COLO668 (cell line): ENCODE data around the gene GANAB.
"Not testable (repeated sequence)": the region's sequence is repeated elsewhere in the genome, so short reads cannot be mapped to it uniquely, and the experiment has no call there.

Source experiments
- DNase-seq: peaks from one replicate; lab custom pipeline; 2025; ENCODE audit not compliant: unreplicated experiment; lab: John Stamatoyannopoulos, UW

Gene GANAB

GRCh38 chr11:62621567-62622470 lies 24.6 kb downstream of the GANAB start, which contains the start of gene B3GAT3:
Gene B3GAT3, minus strand, starts transcription at chr11:62621986. Its CDS starts 39 bp downstream, at chr11:62621947.
- peak; percentile 99 for DNase-seq

DNA sequence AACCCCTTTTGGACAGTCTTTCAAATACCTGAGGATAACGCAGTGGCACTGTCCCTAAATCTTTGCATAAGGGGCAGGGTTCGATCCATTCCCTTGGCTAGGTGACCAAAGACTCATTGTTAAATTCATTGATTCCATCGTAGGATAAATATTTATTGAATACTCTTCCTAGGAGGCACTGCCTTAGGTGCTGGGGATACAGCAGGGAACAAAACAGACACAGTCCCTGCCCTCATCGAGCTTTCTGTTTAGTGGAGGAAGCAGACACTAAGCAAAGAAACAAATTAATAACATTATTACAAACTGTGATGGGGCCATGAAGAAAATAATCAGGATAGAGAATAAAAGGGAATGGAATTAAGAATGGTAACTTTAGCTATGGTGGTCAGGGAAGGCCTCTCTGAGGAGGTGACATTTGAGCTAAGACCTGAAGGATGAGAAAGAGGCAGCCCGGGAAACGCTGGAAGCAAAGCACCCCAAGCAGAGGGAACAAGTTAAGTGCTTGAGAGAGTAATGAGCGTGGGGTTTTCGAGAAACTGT lies 25.3 kb downstream of the GANAB start:
- no peak for DNase-seq

- DNase-seq = not testable (repeated sequence)
Measured at GRCh38 chr11:62616957-62617356, 29.5 kb downstream of the GANAB start.

DNA sequence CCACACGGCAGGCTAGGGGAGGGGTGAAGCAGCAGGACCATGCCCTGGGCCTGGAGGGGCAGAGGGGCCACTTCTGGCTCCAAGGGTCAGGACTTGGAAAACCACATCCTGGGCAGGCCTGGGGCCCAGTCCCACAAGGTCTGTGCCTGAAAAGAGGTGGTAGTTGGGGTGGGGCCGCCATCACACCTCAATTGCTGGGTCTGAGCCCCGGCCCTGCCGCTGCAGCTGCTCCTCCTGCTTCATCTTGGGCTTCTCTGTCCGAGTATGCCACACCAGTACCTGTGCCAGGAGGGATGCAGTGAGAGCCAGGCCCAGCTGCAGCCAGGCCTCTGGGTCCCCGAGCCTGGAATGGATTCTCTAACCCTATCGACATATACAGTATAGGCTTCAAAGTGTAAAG lies 30.9 kb downstream of the GANAB start:
- no peak for DNase-seq

GRCh38 chr11:62614275-62614674 lies 32.1 kb downstream of the GANAB start:
- peak; percentile 28 for DNase-seq

DNA sequence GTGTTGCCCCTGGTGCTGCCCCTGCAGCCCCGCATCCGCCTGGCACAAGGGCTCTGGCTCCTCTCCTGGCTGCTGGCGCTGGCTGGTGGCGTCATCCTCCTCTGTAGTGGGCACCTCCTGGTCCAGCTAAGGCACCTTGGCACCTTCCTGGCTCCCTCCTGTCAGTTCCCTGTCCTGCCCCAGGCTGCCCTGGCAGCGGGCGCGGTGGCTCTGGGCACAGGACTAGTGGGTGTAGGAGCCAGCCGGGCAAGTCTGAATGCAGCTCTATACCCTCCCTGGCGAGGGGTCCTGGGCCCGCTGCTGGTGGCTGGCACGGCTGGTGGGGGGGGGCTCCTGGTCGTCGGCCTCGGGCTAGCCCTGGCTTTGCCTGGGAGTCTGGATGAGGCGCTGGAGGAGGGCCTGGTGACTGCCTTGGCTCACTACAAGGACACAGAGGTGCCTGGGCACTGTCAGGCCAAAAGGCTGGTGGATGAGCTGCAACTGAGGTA lies 33.1 kb downstream of the GANAB start:
- no peak for DNase-seq

GRCh38 chr11:62612366-62613290 lies 33.8 kb downstream of the GANAB start, which contains the start of the genes EML3 and ROM1:
Gene EML3, minus strand, starts transcription at chr11:62612775. Its CDS starts 318 bp downstream, at chr11:62612457.
Gene ROM1, plus strand, starts transcription at chr11:62613257. Its CDS starts 25 bp downstream, at chr11:62613282.
- peak; percentile 86 for DNase-seq

DNA sequence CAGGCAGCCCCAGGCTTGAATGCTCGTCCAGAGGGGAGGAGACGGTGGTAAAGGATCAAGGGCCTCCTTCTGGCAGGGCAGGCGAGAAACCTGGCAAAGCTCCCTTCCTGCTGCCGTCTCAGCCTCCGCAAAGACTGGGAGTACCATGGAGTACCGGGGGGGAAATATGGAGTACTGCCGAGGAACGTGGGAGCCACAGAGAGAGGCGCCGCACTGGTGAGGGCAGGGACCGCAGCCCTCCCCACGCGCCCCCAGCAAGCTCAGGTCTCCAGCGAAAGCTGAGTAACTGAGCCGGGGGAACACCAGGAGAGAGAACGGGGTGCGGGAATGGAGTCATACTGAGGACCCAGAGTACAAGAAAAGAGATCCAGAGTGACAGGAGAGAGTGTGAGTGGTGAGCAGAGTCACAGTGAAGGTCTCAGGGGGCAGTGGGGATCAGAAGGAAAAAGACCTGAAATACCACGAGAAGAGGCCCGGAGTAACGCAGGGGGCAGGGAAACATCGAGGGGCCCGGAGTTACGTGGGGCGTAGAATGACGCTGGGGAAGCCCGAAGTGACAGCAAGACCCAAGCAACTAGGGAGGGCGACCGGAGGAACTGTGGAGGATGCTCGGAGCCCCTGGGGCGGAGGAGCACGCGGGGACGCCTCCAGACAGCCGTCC lies 34.6 kb downstream of the GANAB start:
- peak; percentile 47 for DNase-seq

- DNase-seq = no peak
Measured at GRCh38 chr11:62610814-62611704, 35.4 kb downstream of the GANAB start.

GRCh38 chr11:62610403-62610802 lies 36.0 kb downstream of the GANAB start:
- DNase-seq = no peak

GRCh38 chr11:62608776-62609175 lies 37.6 kb downstream of the GANAB start:
- no peak for DNase-seq

DNA sequence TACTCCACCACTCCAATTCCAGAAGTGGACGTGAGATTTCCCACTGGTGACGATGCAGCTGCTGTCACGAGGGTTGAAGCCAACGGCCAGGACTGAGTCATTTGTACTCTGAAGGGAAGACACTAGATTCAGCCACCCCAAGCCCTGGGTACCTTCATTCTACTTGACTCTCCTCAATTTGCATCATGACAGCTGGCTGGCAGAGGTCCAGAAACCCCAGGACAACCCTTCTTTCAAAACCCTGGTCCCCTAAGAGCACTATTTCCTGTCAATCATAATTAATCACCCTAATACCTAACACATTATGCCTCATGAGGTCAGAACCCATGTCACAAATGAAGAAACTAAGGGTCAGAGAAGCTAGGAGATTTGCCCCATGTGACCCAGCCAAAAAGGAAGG lies 38.7 kb downstream of the GANAB start:
- DNase-seq = no peak

DNA sequence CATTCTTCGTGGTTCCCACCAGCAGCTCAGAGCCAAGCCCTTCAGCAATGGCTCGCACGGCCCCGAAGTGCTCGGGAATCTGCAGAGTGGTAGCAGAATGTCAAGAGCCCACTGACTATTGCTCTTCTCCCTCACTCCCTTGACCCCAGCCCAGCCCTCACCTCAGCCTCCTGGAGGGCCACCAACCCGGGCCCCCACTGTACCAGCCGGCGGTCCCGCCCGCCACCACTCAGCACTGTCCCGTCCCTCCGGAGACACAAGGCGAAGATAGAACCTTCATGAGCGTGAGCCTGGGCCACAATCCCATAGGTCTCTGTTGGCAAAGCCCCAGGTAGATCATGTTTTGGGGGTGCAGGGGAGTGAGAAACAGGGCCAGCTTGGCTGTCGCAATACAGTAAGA lies 40.5 kb downstream of the GANAB start:
- no peak for DNase-seq

DNA sequence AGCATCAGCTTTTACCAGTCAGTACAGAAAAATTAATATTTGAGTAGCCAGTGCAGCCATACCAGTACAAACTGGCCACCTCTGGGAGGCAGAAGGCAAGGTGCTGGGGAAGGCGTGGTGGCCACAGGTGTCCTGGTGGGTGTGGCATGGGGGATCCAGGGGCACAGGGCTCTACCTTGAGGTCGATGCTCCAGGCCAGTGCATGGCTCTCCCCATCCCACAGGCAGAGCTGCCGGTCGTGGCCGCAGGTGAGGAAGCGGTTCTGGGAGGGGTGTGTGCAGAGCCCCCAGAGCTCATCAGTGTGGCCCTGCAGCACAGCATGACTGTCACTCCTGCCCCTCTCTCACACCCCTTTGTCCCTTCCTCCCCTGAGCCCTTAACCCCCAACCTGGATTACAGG lies 40.9 kb downstream of the GANAB start:
- DNase-seq = no peak

DNA sequence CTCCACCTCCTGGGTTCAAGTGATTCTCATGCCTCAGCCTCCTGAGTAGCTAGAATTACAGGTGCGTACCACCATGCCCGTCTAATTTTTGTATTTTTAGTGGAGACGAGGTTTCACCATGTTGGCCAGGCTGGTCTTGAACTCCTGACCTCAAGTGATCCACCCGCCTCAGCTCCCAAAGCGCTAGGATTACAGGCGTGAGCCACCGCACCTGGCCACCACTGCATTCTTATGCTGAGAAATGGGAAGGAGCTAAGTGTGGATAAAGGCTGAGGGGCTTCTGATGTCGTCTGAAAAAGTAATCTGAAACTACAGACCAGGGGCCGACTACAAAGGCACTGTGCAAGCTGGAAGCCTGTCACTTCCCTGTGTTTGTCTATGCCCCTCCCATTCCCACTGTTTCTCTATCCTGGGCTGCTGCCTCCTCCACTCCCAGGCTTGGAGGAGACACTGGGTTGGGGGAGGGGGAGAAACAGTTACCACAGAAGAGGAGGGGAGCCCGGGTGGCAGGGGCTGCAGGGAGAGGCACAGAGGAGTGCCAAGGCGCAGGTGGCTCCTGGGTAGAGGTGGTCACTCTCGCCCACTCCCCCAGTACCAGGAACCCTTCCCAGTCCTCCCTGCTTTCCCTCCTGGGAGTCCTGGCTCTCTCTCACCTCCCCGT lies 41.8 kb downstream of the GANAB start:
- DNase-seq = no peak

DNA sequence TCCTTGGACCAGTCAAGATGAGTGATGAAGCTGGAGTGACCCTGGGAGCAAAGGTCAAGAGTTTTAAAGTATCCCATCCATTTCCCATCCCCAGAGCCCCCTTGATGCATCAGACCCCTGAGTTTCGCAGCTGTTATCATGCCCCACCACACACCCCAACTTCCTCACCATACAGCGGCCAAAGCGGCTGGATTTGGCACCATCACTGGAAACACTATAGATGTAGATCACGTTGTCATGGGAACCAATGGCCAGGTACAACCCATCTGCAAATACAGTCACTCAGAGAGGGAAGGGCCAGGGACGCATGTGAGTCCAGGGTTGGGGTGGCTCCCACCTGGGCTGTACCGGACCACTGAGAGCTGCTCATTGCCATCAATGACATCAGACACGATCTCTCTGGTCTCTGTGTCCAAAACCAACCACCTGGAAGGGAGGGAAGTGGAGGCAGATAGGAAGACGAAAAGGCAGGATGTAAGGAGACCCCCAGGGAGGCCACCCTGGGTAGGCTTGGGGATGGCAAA lies 42.6 kb downstream of the GANAB start:
- no peak for DNase-seq

DNA sequence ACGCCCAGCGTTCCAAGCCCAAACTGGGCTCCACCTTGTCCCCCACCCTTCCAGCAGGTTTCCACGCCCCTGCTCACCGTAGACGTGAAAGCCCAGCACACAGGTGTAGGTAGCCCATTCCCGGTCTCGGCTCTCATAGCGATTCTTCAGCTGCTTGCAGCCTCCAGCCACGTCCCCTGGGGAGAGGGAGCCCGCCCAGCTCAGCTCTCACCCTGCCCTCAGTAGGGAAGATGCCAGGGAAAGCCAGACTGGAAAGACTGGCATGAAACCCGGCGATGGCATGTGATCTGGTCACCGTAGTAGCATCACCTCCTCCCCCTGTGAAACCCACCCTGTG lies 43.4 kb downstream of the GANAB start:
- DNase-seq = peak; percentile 44

GRCh38 chr11:62602141-62603071 lies 44.0 kb downstream of the GANAB start:
- peak; percentile 84 for DNase-seq
